PC-3 (cell line): ENCODE results near the gene DENND2C. TPM values are rescaled to one million over a fixed set of nuclear protein-coding genes. Genes with fewer than 3 reads are reported as not detected.
A peak's percentile ranks its signal among the peaks of the same experiment; 100 is the strongest.

Experiments used
- ATAC-seq: fragments of 200-7000 bp; cut with Tn5 transposase; 2 replicates; pipeline ENCODE4 v1.9.1; 2020; ENCODE audit warnings: mild to moderate bottlenecking, moderate library complexity
- BruUV-seq: library from RNA; stranded (reverse); fragments of 400-500 nt; replicated peaks from 2 replicates; lab custom pipeline; 2021; lab: Mats Ljungman, UMichigan
- CTCF ChIA-PET: fragments of 300-600 bp; sonication (Branson Sonifier 250); formaldehyde crosslinking; loops from one replicate; lab custom pipeline; 2022; ENCODE audit warnings: antibody characterized with exemption; lab: Charles Lee
- POLR2A ChIA-PET: fragments of 300-600 bp; sonication (Branson Sonifier 250); formaldehyde crosslinking; loops from one replicate; lab custom pipeline; 2022; ENCODE audit warnings: antibody characterized with exemption; ENCODE audit not compliant: unreplicated experiment; lab: Charles Lee
- DNase-seq: peaks from one replicate; pipeline ENCODE4 v3.0.0-alpha.2; 2015
- H2AFZ ChIP-seq: fragments of 300-600 bp; sonication (generic); 2 replicates; pipeline ENCODE4 v1.6.0; 2016; ENCODE audit warnings: antibody characterized with exemption, low read length
- H3F3A ChIP-seq: fragments of 300-600 bp; sonication (generic); one replicate; pipeline ENCODE4 v1.6.0; 2017; ENCODE audit warnings: antibody characterized with exemption, low read length, control low read depth, mild to moderate bottlenecking; ENCODE audit not compliant: unreplicated experiment
- H3K27ac ChIP-seq: fragments of 300-600 bp; sonication (generic); 2 replicates; pipeline ENCODE4 v1.5.1; 2016; ENCODE audit warnings: mild to moderate bottlenecking, low read length
- H3K27me3 ChIP-seq: fragments of 300-600 bp; sonication (generic); 2 replicates; pipeline ENCODE4 v1.6.1; 2016; ENCODE audit warnings: low read length, mixed read lengths
- H3K36me3 ChIP-seq: fragments of 300-600 bp; sonication (generic); 2 replicates; pipeline ENCODE4 v1.6.1; 2016; ENCODE audit warnings: low read depth, mixed run types, low read length, mixed read lengths
- H3K4me1 ChIP-seq: fragments of 300-600 bp; sonication (generic); 2 replicates; pipeline ENCODE4 v1.5.1; 2016; ENCODE audit warnings: low read length; ENCODE audit not compliant: insufficient read depth
- H3K4me2 ChIP-seq: fragments of 300-600 bp; sonication (generic); 2 replicates; pipeline ENCODE4 v1.6.0; 2016; ENCODE audit warnings: low read length
- H3K4me3 ChIP-seq: fragments of 300-600 bp; sonication (generic); 2 replicates; pipeline ENCODE4 v1.5.1; 2016; ENCODE audit warnings: mild to moderate bottlenecking, low read length, mixed read lengths
- H3K79me2 ChIP-seq: fragments of 300-600 bp; sonication (generic); 2 replicates; pipeline ENCODE4 v1.6.1; 2017; ENCODE audit warnings: low read length, mixed read lengths
- H3K9ac ChIP-seq: fragments of 300-600 bp; sonication (generic); 2 replicates; pipeline ENCODE4 v1.6.0; 2016; ENCODE audit warnings: mild to moderate bottlenecking, low read length
- H3K9me2 ChIP-seq: fragments of 300-600 bp; sonication (generic); replicated peaks from 2 replicates; pipeline ENCODE4 v1.6.1; 2016; ENCODE audit warnings: mixed run types, low read length, mixed read lengths
- H3K9me3 ChIP-seq: fragments of 300-600 bp; sonication (generic); 2 replicates; pipeline ENCODE4 v1.6.1; 2016; ENCODE audit warnings: low read length, mixed read lengths
- H4K20me1 ChIP-seq: fragments of 300-600 bp; sonication (generic); 2 replicates; pipeline ENCODE4 v1.6.1; 2016; ENCODE audit warnings: low read length, mixed read lengths
- EZH2 ChIP-seq: fragments of 300-600 bp; sonication (generic); IDR thresholded peaks from one replicate; pipeline ENCODE4 v1.6.1; 2017; ENCODE audit warnings: antibody characterized with exemption, mild to moderate bottlenecking, low read length; ENCODE audit not compliant: unreplicated experiment
- EZH2phosphoT487 ChIP-seq: fragments of 300-600 bp; sonication (generic); IDR thresholded peaks from 2 replicates; pipeline ENCODE4 v1.6.1; 2018; ENCODE audit warnings: mild to moderate bottlenecking, antibody characterized with exemption, low read length, borderline replicate concordance
- intact Hi-C: fragments of 100-400 bp; cut with micrococcal nuclease; formaldehyde crosslinking; loops from 2 replicates; pipeline ENCODE4 v1.9.0; 2023
- total RNA-seq: library from RNA; depleted of rRNA; stranded (reverse); fragments of >200 nt; gene quantifications from 2 replicates; pipeline ENCODE4 v1.2.3, GENCODE V29; 2014
- TF ChIP-seq, protein P1 (sequence below): fragments of 300-600 bp; sonication (generic); conservative IDR thresholded peaks from 2 replicates; pipeline ENCODE4 v1.5.1; 2017; ENCODE audit warnings: antibody characterized with exemption, low read depth, mild to moderate bottlenecking, low read length

DENND2C gene
- total RNA-seq, 1 experiment from 2014 or later, result 0.95 TPM

DNA sequence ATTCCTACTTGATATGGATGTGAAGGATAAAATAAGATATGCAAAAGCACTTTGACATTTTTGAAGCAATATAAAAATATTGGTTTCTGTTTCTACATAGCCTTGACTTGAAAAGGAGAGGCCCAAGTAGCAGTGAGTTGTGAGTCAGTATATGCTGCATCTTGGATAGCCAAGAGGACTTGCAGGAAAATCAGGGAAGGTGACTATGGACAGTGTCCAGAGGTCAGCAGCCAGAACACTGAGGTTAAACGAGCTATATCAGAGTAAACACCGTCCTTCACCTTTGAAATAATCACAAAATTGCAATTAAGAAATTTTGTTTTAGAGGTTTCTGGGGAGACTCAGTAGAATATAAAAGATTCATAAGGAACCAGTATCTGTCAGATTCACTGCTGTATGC, 32.1 kb upstream of the DENND2C start:
- ChIA-PET CTCF (no interaction called here), POLR2A (interaction anchor here (1.2 kb wide), 1 partner anchor 14 kb away, joined by 8 read pairs; the partner anchor contains the start of gene NRAS)
- Histone ChIP-seq H3K9me3 (no peaks in the 10 kb centered on the region), H3K79me2 (no peaks in the 10 kb centered on the region), H3K9me2 (no peaks in the 10 kb centered on the region), H3K27ac (no peak overlapping the region), H3F3A (no peaks in the 10 kb centered on the region), H2AFZ (no peak overlapping the region), H3K4me3 (no peak overlapping the region), H4K20me1 (no peaks in the 10 kb centered on the region), H3K9ac (no peak overlapping the region), H3K36me3 (peaks cover 11% of the 10 kb centered on the region; the same call in 1 of the 2 replicates), H3K4me2 (no peak overlapping the region), H3K4me1 (no peaks in the 10 kb centered on the region), H3K27me3 (no peaks in the 10 kb centered on the region)
- intact Hi-C loops, result no loop called here
- ATAC-seq (no peak), DNase-seq (no peak)
- no peak for TF ChIP-seq EZH2phosphoT487
- no peak for TF ChIP-seq EZH2
- TF ChIP-seq, protein P1, sequence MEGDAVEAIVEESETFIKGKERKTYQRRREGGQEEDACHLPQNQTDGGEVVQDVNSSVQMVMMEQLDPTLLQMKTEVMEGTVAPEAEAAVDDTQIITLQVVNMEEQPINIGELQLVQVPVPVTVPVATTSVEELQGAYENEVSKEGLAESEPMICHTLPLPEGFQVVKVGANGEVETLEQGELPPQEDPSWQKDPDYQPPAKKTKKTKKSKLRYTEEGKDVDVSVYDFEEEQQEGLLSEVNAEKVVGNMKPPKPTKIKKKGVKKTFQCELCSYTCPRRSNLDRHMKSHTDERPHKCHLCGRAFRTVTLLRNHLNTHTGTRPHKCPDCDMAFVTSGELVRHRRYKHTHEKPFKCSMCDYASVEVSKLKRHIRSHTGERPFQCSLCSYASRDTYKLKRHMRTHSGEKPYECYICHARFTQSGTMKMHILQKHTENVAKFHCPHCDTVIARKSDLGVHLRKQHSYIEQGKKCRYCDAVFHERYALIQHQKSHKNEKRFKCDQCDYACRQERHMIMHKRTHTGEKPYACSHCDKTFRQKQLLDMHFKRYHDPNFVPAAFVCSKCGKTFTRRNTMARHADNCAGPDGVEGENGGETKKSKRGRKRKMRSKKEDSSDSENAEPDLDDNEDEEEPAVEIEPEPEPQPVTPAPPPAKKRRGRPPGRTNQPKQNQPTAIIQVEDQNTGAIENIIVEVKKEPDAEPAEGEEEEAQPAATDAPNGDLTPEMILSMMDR, result no peak
- BruUV-seq, result no TSS peak

DNA sequence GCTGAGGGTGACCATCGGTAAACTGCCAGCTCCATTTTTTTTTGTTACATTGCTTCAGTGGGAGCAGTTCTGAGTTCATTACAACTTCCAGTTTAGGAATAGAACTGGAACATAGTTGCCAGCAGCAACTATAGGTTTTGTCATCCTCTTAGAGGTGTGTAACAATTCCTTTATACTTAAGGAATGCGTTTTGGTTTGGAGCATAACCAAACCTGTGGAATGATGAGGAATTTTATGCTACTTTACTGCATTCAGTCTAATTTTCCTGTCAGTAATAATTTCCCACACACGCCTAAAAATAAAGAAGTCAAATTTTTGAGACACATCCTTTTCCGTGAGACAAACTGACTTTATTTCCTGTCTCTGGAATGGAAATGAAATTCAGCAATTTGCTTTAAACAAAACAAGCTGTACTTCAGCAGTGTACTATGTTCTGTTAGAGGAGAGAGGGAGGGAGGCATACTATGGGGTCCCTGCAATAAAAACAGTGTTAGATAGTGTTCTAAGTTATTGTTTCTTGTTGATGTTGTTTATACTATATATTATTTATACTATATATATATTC, 30.3 kb upstream of the DENND2C start:
- DNase-seq (no peak), ATAC-seq (peak; percentile 13; the same call in 1 of the 2 replicates)
- H3K9ac ChIP-seq, result no peak overlapping the region
- H4K20me1 ChIP-seq, result no peaks in the 10 kb centered on the region
- H3K27me3 ChIP-seq, result no peaks in the 10 kb centered on the region
- H2AFZ ChIP-seq, result no peak overlapping the region
- TF ChIP-seq EZH2, result no peak
- TF ChIP-seq EZH2phosphoT487, result no peak
- TF ChIP-seq, protein P1, result no peak
- intact Hi-C loops, result no loop called here
- H3F3A ChIP-seq, result no peaks in the 10 kb centered on the region
- H3K79me2 ChIP-seq, result no peaks in the 10 kb centered on the region
- H3K9me2 ChIP-seq, result no peaks in the 10 kb centered on the region
- no peak overlapping the region for H3K4me3 ChIP-seq
- no peak overlapping the region for H3K27ac ChIP-seq
- H3K36me3 ChIP-seq, result no peaks in the 10 kb centered on the region
- H3K4me1 ChIP-seq, result no peaks in the 10 kb centered on the region
- CTCF ChIA-PET, result no interaction called here
- POLR2A ChIA-PET, result no interaction called here
- H3K4me2 ChIP-seq, result no peak overlapping the region
- H3K9me3 ChIP-seq, result no peaks in the 10 kb centered on the region
- BruUV-seq, result no TSS peak

DNA sequence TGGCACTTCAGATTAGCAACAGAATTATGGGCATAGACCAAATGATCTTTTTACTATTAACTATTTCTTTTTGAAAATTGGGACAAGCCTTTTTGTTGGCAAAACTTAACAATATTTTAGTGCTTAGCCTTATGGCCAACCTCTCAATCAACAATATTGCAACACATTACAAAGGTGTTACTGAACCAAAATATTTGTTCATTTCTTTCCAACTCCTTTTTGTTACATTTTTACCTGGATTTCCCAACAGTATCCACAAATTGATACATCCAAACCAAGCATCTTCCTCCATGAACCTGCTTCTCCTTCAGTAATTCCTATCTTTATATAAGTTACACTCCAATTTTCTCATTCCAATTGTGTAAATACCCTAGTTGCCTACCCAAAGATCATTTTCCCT, 27.0 kb upstream of the DENND2C start:
- Histone ChIP-seq H3K9me3 (no peaks in the 10 kb centered on the region), H4K20me1 (no peaks in the 10 kb centered on the region), H3K9me2 (no peaks in the 10 kb centered on the region), H3K4me1 (no peaks in the 10 kb centered on the region), H3F3A (no peaks in the 10 kb centered on the region), H2AFZ (no peak overlapping the region), H3K36me3 (no peaks in the 10 kb centered on the region), H3K4me3 (no peak overlapping the region), H3K27ac (no peak overlapping the region), H3K4me2 (no peak overlapping the region), H3K9ac (no peak overlapping the region), H3K27me3 (no peaks in the 10 kb centered on the region), H3K79me2 (no peaks in the 10 kb centered on the region)
- POLR2A ChIA-PET, result no interaction called here
- CTCF ChIA-PET, result no interaction called here
- DNase-seq (no peak), ATAC-seq (no peak)
- intact Hi-C loops, result no loop called here
- no TSS peak for BruUV-seq
- TF ChIP-seq EZH2 (no peak), EZH2phosphoT487 (no peak)
- TF ChIP-seq, protein P1, result no peak
